ENCODE data around the gene ELOVL6.
A peak's percentile ranks its signal among the peaks of the same experiment; 100 is the strongest.
"Not testable (repeated sequence)": the region's sequence is repeated elsewhere in the genome, so short reads cannot be mapped to it uniquely, and the experiment has no call there.

The ELOVL6 gene

GRCh38 chr4:110198435-110199416 is at the start of gene ELOVL6:
TSS of gene ELOVL6 (minus strand) at chr4:110198615. CDS start at chr4:110198335, 280 bp downstream.
- H3K27ac ChIP-seq = peak within 1 kb of the TSS; percentile 93
- no peak for DNase-seq (ENCODE audit: low read depth, low spot score)

- DNase-seq (ENCODE audit: low read depth, low spot score) = no peak
- no peak overlapping the region for H3K27ac ChIP-seq
These were observed 49.7 kb upstream of the ELOVL6 start for GRCh38 chr4:110248100-110248499.

GRCh38 chr4:110247591-110247990 is 49.2 kb upstream of the ELOVL6 start:
- no peak for DNase-seq (ENCODE audit: low read depth, low spot score)
- H3K27ac ChIP-seq = no peak overlapping the region

- no peak overlapping the region for H3K27ac ChIP-seq
- no peak for DNase-seq (ENCODE audit: low read depth, low spot score)
These were observed 47.2 kb upstream of the ELOVL6 start for GRCh38 chr4:110245577-110245976.

- DNase-seq (ENCODE audit: low read depth, low spot score) = no peak
- H3K27ac ChIP-seq = no peak overlapping the region
These were observed 37.9 kb upstream of the ELOVL6 start for GRCh38 chr4:110236324-110236723.

GRCh38 chr4:110233581-110233980 is 35.2 kb upstream of the ELOVL6 start:
- DNase-seq (ENCODE audit: low read depth, low spot score) = not testable (repeated sequence)

GRCh38 chr4:110231869-110232268 is 33.5 kb upstream of the ELOVL6 start:
- DNase-seq (ENCODE audit: low read depth, low spot score) = peak; percentile 53
- H3K27ac ChIP-seq = peak overlapping the region; percentile 30

More at GRCh38 chr4:110233581-110233980, 35.2 kb upstream of the ELOVL6 start:
- not testable (repeated sequence) for H3K27ac ChIP-seq

GRCh38 chr4:110229266-110229665 is 30.9 kb upstream of the ELOVL6 start:
- DNase-seq (ENCODE audit: low read depth, low spot score) = no peak

GRCh38 chr4:110224812-110225211 is 26.4 kb upstream of the ELOVL6 start:
- no peak for DNase-seq (ENCODE audit: low read depth, low spot score)
- H3K27ac ChIP-seq = no peak overlapping the region

More at GRCh38 chr4:110229266-110229665, 30.9 kb upstream of the ELOVL6 start:
- H3K27ac ChIP-seq = no peak overlapping the region

- no peak for DNase-seq (ENCODE audit: low read depth, low spot score)
- no peak overlapping the region for H3K27ac ChIP-seq
These were observed 25.7 kb upstream of the ELOVL6 start for GRCh38 chr4:110224142-110224541.

GRCh38 chr4:110218935-110219334 is 20.5 kb upstream of the ELOVL6 start:
- H3K27ac ChIP-seq; DNase-seq (ENCODE audit: low read depth, low spot score): not testable (repeated sequence)

- DNase-seq (ENCODE audit: low read depth, low spot score) = not testable (repeated sequence)
These were observed 18.8 kb upstream of the ELOVL6 start for GRCh38 chr4:110217181-110217580.

GRCh38 chr4:110216129-110216528 is 17.7 kb upstream of the ELOVL6 start:
- no peak overlapping the region for H3K27ac ChIP-seq
- DNase-seq (ENCODE audit: low read depth, low spot score) = no peak

More at GRCh38 chr4:110217181-110217580, 18.8 kb upstream of the ELOVL6 start:
- H3K27ac ChIP-seq = not testable (repeated sequence)

- H3K27ac ChIP-seq = no peak overlapping the region
- DNase-seq (ENCODE audit: low read depth, low spot score) = no peak
These were observed 13.3 kb upstream of the ELOVL6 start for GRCh38 chr4:110211770-110212061.

GRCh38 chr4:110211007-110211769 is 12.8 kb upstream of the ELOVL6 start:
- no peak overlapping the region for H3K27ac ChIP-seq
- no peak for DNase-seq (ENCODE audit: low read depth, low spot score)

- H3K27ac ChIP-seq = no peak overlapping the region
- DNase-seq (ENCODE audit: low read depth, low spot score) = no peak
These were observed 10.0 kb upstream of the ELOVL6 start for GRCh38 chr4:110208419-110208818.

- no peak overlapping the region for H3K27ac ChIP-seq
- DNase-seq (ENCODE audit: low read depth, low spot score) = no peak
These were observed 8.8 kb upstream of the ELOVL6 start for GRCh38 chr4:110207233-110207632.

- DNase-seq (ENCODE audit: low read depth, low spot score) = no peak
These were observed 3.6 kb upstream of the ELOVL6 start for GRCh38 chr4:110202024-110202423.

GRCh38 chr4:110201502-110201901 is 3.1 kb upstream of the ELOVL6 start:
- no peak for DNase-seq (ENCODE audit: low read depth, low spot score)
- no peak overlapping the region for H3K27ac ChIP-seq

More at GRCh38 chr4:110202024-110202423, 3.6 kb upstream of the ELOVL6 start:
- H3K27ac ChIP-seq = no peak overlapping the region

GRCh38 chr4:110200689-110201088 is 2.3 kb upstream of the ELOVL6 start:
- no peak overlapping the region for H3K27ac ChIP-seq
- DNase-seq (ENCODE audit: low read depth, low spot score) = no peak

- peak overlapping the region; percentile 93 for H3K27ac ChIP-seq
- DNase-seq (ENCODE audit: low read depth, low spot score) = no peak
These were observed 373 bp downstream of the ELOVL6 start for GRCh38 chr4:110198049-110198434.
